ENCODE data around the gene DDX10. TPM values are rescaled to one million over a fixed set of nuclear protein-coding genes. Genes with fewer than 3 reads are reported as not detected.

DDX10 gene
- total and polyA plus RNA-seq, 2 of the 8 experiments (the other 6 are each of a cell fraction or from before 2014, with no cell fraction given), result 49.2 to 52.2 TPM

DNA sequence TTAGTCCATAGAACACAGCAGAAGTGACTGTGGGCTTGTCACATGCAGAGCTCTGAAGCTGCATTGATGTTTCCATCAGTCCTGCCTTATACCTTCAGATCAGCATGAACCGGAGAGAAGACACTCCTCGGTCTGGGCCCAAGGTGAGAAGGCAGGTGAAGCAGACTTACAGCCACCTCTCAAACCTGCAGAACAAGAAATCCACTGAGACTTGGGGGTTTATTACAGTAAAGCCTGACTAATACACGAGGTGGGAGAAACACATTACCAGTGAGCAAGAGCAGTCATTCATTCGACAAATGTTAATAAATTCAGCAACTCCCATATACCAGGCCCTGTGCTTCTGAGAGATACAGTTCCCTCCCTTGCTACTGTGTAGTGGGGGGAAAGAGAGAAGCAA lies 279.0 kb downstream of the DDX10 start (continued):
- TF ChIP-seq, protein P1, sequence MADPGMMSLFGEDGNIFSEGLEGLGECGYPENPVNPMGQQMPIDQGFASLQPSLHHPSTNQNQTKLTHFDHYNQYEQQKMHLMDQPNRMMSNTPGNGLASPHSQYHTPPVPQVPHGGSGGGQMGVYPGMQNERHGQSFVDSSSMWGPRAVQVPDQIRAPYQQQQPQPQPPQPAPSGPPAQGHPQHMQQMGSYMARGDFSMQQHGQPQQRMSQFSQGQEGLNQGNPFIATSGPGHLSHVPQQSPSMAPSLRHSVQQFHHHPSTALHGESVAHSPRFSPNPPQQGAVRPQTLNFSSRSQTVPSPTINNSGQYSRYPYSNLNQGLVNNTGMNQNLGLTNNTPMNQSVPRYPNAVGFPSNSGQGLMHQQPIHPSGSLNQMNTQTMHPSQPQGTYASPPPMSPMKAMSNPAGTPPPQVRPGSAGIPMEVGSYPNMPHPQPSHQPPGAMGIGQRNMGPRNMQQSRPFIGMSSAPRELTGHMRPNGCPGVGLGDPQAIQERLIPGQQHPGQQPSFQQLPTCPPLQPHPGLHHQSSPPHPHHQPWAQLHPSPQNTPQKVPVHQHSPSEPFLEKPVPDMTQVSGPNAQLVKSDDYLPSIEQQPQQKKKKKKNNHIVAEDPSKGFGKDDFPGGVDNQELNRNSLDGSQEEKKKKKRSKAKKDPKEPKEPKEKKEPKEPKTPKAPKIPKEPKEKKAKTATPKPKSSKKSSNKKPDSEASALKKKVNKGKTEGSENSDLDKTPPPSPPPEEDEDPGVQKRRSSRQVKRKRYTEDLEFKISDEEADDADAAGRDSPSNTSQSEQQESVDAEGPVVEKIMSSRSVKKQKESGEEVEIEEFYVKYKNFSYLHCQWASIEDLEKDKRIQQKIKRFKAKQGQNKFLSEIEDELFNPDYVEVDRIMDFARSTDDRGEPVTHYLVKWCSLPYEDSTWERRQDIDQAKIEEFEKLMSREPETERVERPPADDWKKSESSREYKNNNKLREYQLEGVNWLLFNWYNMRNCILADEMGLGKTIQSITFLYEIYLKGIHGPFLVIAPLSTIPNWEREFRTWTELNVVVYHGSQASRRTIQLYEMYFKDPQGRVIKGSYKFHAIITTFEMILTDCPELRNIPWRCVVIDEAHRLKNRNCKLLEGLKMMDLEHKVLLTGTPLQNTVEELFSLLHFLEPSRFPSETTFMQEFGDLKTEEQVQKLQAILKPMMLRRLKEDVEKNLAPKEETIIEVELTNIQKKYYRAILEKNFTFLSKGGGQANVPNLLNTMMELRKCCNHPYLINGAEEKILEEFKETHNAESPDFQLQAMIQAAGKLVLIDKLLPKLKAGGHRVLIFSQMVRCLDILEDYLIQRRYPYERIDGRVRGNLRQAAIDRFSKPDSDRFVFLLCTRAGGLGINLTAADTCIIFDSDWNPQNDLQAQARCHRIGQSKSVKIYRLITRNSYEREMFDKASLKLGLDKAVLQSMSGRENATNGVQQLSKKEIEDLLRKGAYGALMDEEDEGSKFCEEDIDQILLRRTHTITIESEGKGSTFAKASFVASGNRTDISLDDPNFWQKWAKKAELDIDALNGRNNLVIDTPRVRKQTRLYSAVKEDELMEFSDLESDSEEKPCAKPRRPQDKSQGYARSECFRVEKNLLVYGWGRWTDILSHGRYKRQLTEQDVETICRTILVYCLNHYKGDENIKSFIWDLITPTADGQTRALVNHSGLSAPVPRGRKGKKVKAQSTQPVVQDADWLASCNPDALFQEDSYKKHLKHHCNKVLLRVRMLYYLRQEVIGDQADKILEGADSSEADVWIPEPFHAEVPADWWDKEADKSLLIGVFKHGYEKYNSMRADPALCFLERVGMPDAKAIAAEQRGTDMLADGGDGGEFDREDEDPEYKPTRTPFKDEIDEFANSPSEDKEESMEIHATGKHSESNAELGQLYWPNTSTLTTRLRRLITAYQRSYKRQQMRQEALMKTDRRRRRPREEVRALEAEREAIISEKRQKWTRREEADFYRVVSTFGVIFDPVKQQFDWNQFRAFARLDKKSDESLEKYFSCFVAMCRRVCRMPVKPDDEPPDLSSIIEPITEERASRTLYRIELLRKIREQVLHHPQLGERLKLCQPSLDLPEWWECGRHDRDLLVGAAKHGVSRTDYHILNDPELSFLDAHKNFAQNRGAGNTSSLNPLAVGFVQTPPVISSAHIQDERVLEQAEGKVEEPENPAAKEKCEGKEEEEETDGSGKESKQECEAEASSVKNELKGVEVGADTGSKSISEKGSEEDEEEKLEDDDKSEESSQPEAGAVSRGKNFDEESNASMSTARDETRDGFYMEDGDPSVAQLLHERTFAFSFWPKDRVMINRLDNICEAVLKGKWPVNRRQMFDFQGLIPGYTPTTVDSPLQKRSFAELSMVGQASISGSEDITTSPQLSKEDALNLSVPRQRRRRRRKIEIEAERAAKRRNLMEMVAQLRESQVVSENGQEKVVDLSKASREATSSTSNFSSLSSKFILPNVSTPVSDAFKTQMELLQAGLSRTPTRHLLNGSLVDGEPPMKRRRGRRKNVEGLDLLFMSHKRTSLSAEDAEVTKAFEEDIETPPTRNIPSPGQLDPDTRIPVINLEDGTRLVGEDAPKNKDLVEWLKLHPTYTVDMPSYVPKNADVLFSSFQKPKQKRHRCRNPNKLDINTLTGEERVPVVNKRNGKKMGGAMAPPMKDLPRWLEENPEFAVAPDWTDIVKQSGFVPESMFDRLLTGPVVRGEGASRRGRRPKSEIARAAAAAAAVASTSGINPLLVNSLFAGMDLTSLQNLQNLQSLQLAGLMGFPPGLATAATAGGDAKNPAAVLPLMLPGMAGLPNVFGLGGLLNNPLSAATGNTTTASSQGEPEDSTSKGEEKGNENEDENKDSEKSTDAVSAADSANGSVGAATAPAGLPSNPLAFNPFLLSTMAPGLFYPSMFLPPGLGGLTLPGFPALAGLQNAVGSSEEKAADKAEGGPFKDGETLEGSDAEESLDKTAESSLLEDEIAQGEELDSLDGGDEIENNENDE (IDR thresholded peaks at IDR 0.05; ENCODE audit: insufficient replicate concordance, low read length), result no peak
- TF ChIP-seq SP4 (IDR thresholded peaks at IDR 0.05; ENCODE audit: low read length), result no peak
- no peak for TF ChIP-seq TBP (IDR thresholded peaks at IDR 0.05; ENCODE audit: low read depth, low read length)
- TF ChIP-seq, protein P2, sequence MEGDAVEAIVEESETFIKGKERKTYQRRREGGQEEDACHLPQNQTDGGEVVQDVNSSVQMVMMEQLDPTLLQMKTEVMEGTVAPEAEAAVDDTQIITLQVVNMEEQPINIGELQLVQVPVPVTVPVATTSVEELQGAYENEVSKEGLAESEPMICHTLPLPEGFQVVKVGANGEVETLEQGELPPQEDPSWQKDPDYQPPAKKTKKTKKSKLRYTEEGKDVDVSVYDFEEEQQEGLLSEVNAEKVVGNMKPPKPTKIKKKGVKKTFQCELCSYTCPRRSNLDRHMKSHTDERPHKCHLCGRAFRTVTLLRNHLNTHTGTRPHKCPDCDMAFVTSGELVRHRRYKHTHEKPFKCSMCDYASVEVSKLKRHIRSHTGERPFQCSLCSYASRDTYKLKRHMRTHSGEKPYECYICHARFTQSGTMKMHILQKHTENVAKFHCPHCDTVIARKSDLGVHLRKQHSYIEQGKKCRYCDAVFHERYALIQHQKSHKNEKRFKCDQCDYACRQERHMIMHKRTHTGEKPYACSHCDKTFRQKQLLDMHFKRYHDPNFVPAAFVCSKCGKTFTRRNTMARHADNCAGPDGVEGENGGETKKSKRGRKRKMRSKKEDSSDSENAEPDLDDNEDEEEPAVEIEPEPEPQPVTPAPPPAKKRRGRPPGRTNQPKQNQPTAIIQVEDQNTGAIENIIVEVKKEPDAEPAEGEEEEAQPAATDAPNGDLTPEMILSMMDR (IDR thresholded peaks at IDR 0.05; ENCODE audit: control extremely low read depth in 1 of 3, insufficient read depth in 1 of 3, low read depth in 1 of 3, low read length in 3 of 3), result no peak
- TF ChIP-seq TAF7 (optimal IDR thresholded peaks at IDR 0.05; ENCODE audit: borderline replicate concordance, low read depth, low read length), result no peak
- TF ChIP-seq EGR1 (IDR thresholded peaks at IDR 0.05; ENCODE audit: borderline replicate concordance, low read depth, low read length), result no peak
- no peak for TF ChIP-seq TCF12 (IDR thresholded peaks at IDR 0.05; ENCODE audit: low read depth, low read length)
- no peak for TF ChIP-seq SAP30 (IDR thresholded peaks at IDR 0.05; ENCODE audit: insufficient read depth, insufficient replicate concordance, low read length)
- TF ChIP-seq NRF1 (IDR thresholded peaks at IDR 0.05; ENCODE audit: low read depth, low read length), result no peak
- no peak for TF ChIP-seq SUZ12 (IDR thresholded peaks at IDR 0.05; ENCODE audit: low read length)

Measured in H1 (cell line).